GM12878 (cell line): ENCODE data around the gene CDPF1. TPM values are rescaled to one million over a fixed set of nuclear protein-coding genes. Genes with fewer than 3 reads are reported as not detected.
A peak's percentile ranks its signal among the peaks of the same experiment; 100 is the strongest.

Experiments
- ATF2 ChIP-seq: IDR thresholded peaks from 2 replicates; pipeline ENCODE4 v1.6.1; 2012; ENCODE audit warnings: low read length, inconsistent platforms
- ATF7 ChIP-seq: fragments of 450-650 bp; IDR thresholded peaks from 2 replicates; pipeline ENCODE4 v1.6.1; 2016; ENCODE audit warnings: low read depth, mild to moderate bottlenecking
- CHD4 ChIP-seq: fragments of 200-600 bp; sonication (generic); IDR thresholded peaks from 2 replicates; pipeline ENCODE4 v1.6.1; 2016; ENCODE audit warnings: mild to moderate bottlenecking
- CUX1 ChIP-seq: IDR thresholded peaks from 2 replicates; pipeline ENCODE4 v1.6.1; 2012; ENCODE audit warnings: improper control_type of control experiment, low read depth, low read length; ENCODE audit not compliant: insufficient replicate concordance
- GABPA ChIP-seq: IDR thresholded peaks from 2 replicates; pipeline ENCODE4 v1.6.1; 2014; ENCODE audit warnings: antibody characterized with exemption, low read depth, mild to moderate bottlenecking, inconsistent platforms
- HCFC1 ChIP-seq: fragments of 150-350 bp; IDR thresholded peaks from 2 replicates; pipeline ENCODE4 v1.6.1; 2014; ENCODE audit warnings: low read length
- HDAC2 ChIP-seq: fragments of 200-600 bp; sonication (generic); IDR thresholded peaks from 2 replicates; pipeline ENCODE4 v1.6.1; 2017
- IKZF1 ChIP-seq: fragments of 450-650 bp; conservative IDR thresholded peaks from 2 replicates; pipeline ENCODE4 v1.6.1; 2017; ENCODE audit warnings: antibody characterized with exemption, mild to moderate bottlenecking
- KAT2A ChIP-seq: conservative IDR thresholded peaks from 2 replicates; pipeline ENCODE4 v1.6.1; 2011; ENCODE audit warnings: low read depth, low read length; ENCODE audit not compliant: control insufficient read depth
- KDM1A ChIP-seq: fragments of 200-600 bp; sonication (generic); IDR thresholded peaks from 2 replicates; pipeline ENCODE4 v1.6.1; 2016; ENCODE audit warnings: borderline replicate concordance
- NFIC ChIP-seq: IDR thresholded peaks from 2 replicates; pipeline ENCODE4 v1.6.1; 2012; ENCODE audit warnings: low read depth, mild to moderate bottlenecking, inconsistent platforms, low read length, moderate library complexity
- NFXL1 ChIP-seq: fragments of 450-650 bp; IDR thresholded peaks from 2 replicates; pipeline ENCODE4 v1.6.1; 2017; ENCODE audit warnings: antibody characterized with exemption, mild to moderate bottlenecking, borderline replicate concordance
- NFYA ChIP-seq: IDR thresholded peaks from 2 replicates; pipeline ENCODE4 v1.6.1; 2011; ENCODE audit warnings: low read depth, mild to moderate bottlenecking, low read length, improper control_type of control experiment, borderline replicate concordance
- RAD51 ChIP-seq: fragments of 450-650 bp; IDR thresholded peaks from 2 replicates; pipeline ENCODE4 v1.6.1; 2016; ENCODE audit warnings: moderate library complexity, mild to moderate bottlenecking, inconsistent platforms
- RELA ChIP-seq: fragments of 450-650 bp; IDR thresholded peaks from 2 replicates; pipeline ENCODE4 v1.8.0; 2014; ENCODE audit warnings: borderline replicate concordance; ENCODE audit not compliant: partially characterized antibody
- SIN3A ChIP-seq: IDR thresholded peaks from 2 replicates; pipeline ENCODE4 v1.6.1; 2012; ENCODE audit warnings: low read depth, low read length, improper control_type of control experiment
- SMARCA5 ChIP-seq: fragments of 450-650 bp; IDR thresholded peaks from 2 replicates; pipeline ENCODE4 v1.6.1; 2017; ENCODE audit warnings: mild to moderate bottlenecking
- TCF7 ChIP-seq: IDR thresholded peaks from 2 replicates; pipeline ENCODE4 v1.6.1; 2014; ENCODE audit warnings: antibody characterized with exemption, borderline replicate concordance
- ZBED1 ChIP-seq: IDR thresholded peaks from 2 replicates; pipeline ENCODE4 v1.6.1; 2016; ENCODE audit warnings: borderline replicate concordance
- ZNF217 ChIP-seq: fragments of 450-650 bp; IDR thresholded peaks from 2 replicates; pipeline ENCODE4 v1.6.1; 2017; ENCODE audit warnings: antibody characterized with exemption, mild to moderate bottlenecking
- ZSCAN29 ChIP-seq: fragments of 450-650 bp; IDR thresholded peaks from 2 replicates; pipeline ENCODE4 v1.6.1; 2017; ENCODE audit warnings: mild to moderate bottlenecking, moderate library complexity
- ZZZ3 ChIP-seq: IDR thresholded peaks from 2 replicates; pipeline ENCODE4 v1.6.1; 2011; ENCODE audit warnings: low read depth; ENCODE audit not compliant: control insufficient read depth, insufficient read length
- polyA plus RNA-seq, 11 experiments: library from polyadenylated mRNA; depleted of rRNA in 4 of 11; unstranded in 6 of 11; stranded (reverse) in 5 of 11; fragments of >200 nt; fragmentation: Nextera tagmentation in 4 of 11; fragmentation: Illumina TruSeq in 1 of 11; extraction: Ambion mirVana in 4 of 11; extraction: Trizol in 1 of 11; gene quantifications; 1 replicate in 1 of 11; 2 replicates in 10 of 11; pipeline versions ENCODE4 v1.2.1 to v1.2.3, GENCODE V29; 2011 to 2016; ENCODE audit warnings: inconsistent platforms in 2 of 11, missing spikeins in 2 of 11, low read depth in 1 of 11
- total RNA-seq, 4 experiments: library from RNA; depleted of rRNA in 3 of 4; stranded (reverse); fragments of >200 nt in 3 of 4; fragmentation: Illumina TruSeq in 1 of 4; extraction: Trizol in 1 of 4; gene quantifications; 2 replicates each; pipeline versions ENCODE4 v1.2.1 to v1.2.3, GENCODE V29; 2013 to 2021
- TF ChIP-seq, protein P1 (sequence below): fragments of 450-650 bp; IDR thresholded peaks from 2 replicates; pipeline ENCODE4 v1.6.1; 2018; ENCODE audit warnings: borderline replicate concordance, mild to moderate bottlenecking; ENCODE audit not compliant: partially characterized antibody

The CDPF1 gene
- total and polyA plus RNA-seq, 10 of the 15 experiments (the other 5 are each of a cell fraction or from before 2014, with no cell fraction given) = 1.0 to 22.4 (median 7.9) TPM

- no peak for TF ChIP-seq ZSCAN29
- peak; percentile 100 for TF ChIP-seq SIN3A
- TF ChIP-seq ZNF217 = no peak
- TF ChIP-seq SMARCA5 = peak; percentile 64; the same call in 1 of the 2 replicates
- TF ChIP-seq ZZZ3 = no peak
- no peak for TF ChIP-seq RAD51
- TF ChIP-seq HDAC2 = peak; percentile 80; the same call in 1 of the 2 replicates
- TF ChIP-seq, protein P1, sequence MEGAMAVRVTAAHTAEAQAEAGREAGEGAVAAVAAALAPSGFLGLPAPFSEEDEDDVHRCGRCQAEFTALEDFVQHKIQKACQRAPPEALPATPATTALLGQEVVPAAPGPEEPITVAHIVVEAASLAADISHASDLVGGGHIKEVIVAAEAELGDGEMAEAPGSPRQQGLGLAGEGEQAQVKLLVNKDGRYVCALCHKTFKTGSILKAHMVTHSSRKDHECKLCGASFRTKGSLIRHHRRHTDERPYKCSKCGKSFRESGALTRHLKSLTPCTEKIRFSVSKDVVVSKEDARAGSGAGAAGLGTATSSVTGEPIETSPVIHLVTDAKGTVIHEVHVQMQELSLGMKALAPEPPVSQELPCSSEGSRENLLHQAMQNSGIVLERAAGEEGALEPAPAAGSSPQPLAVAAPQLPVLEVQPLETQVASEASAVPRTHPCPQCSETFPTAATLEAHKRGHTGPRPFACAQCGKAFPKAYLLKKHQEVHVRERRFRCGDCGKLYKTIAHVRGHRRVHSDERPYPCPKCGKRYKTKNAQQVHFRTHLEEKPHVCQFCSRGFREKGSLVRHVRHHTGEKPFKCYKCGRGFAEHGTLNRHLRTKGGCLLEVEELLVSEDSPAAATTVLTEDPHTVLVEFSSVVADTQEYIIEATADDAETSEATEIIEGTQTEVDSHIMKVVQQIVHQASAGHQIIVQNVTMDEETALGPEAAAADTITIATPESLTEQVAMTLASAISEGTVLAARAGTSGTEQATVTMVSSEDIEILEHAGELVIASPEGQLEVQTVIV = peak; percentile 87
- no peak for TF ChIP-seq KDM1A
- TF ChIP-seq GABPA = peak; percentile 67
- TF ChIP-seq ATF7 = no peak
- no peak for TF ChIP-seq TCF7
- TF ChIP-seq CUX1 = no peak
- TF ChIP-seq RELA = peak; percentile 51
- 0 out of 2 replicates have a peak, but pooled peaks have one; percentile 28 for TF ChIP-seq ZBED1
- TF ChIP-seq NFYA = no peak
- TF ChIP-seq CHD4 = no peak
- TF ChIP-seq ATF2 = no peak
- TF ChIP-seq IKZF1 = peak; percentile 95
- no peak for TF ChIP-seq KAT2A
- no peak; the same call in 1 of the 2 replicates for TF ChIP-seq NFIC
- peak; percentile 91 for TF ChIP-seq HCFC1
- TF ChIP-seq NFXL1 = no peak
Observed at GRCh38 chr22:46296257-46297150, 46.4 kb upstream of the CDPF1 start, which contains the start of gene GTSE1 (continued).
